HG03565 (cell line): Measurements from ENCODE around the gene UMAD1.

Experiments used
- ATAC-seq: cut with Tn5 transposase; IDR thresholded peaks from one replicate; pipeline ENCODE4 v1.9.1; 2021; ENCODE audit warnings: mild to moderate bottlenecking, moderate library complexity; ENCODE audit not compliant: unreplicated experiment

Gene UMAD1

GRCh38 chr7:7869036-7869435 lies 228.5 kb downstream of the UMAD1 start:
- no peak for ATAC-seq

GRCh38 chr7:7869651-7870050 lies 229.1 kb downstream of the UMAD1 start:
- ATAC-seq, result no peak

GRCh38 chr7:7870555-7870954 lies 230.0 kb downstream of the UMAD1 start:
- no peak for ATAC-seq

- ATAC-seq, result no peak
Measured at GRCh38 chr7:7876419-7876818, 235.9 kb downstream of the UMAD1 start.

GRCh38 chr7:7881581-7881980 lies 241.0 kb downstream of the UMAD1 start:
- ATAC-seq, result no peak

- ATAC-seq, result no peak
Measured at GRCh38 chr7:7882888-7883287, 242.3 kb downstream of the UMAD1 start.

GRCh38 chr7:7883394-7883793 lies 242.8 kb downstream of the UMAD1 start:
- no peak for ATAC-seq

GRCh38 chr7:7884855-7885254 lies 244.3 kb downstream of the UMAD1 start:
- ATAC-seq, result no peak

- ATAC-seq, result no peak
Measured at GRCh38 chr7:7889791-7890568, 249.4 kb downstream of the UMAD1 start.

GRCh38 chr7:7895004-7895650 lies 254.6 kb downstream of the UMAD1 start:
- no peak for ATAC-seq

GRCh38 chr7:7895754-7896153 lies 255.2 kb downstream of the UMAD1 start:
- no peak for ATAC-seq

- no peak for ATAC-seq
Measured at GRCh38 chr7:7897509-7897908, 257.0 kb downstream of the UMAD1 start.

GRCh38 chr7:7897949-7898515 lies 257.5 kb downstream of the UMAD1 start:
- ATAC-seq, result no peak

- no peak for ATAC-seq
Measured at GRCh38 chr7:7902845-7903244, 262.3 kb downstream of the UMAD1 start.

GRCh38 chr7:7907306-7907705 lies 266.8 kb downstream of the UMAD1 start:
- ATAC-seq, result no peak

GRCh38 chr7:7908622-7909145 lies 268.1 kb downstream of the UMAD1 start:
- ATAC-seq, result no peak

GRCh38 chr7:7909376-7909775 lies 268.8 kb downstream of the UMAD1 start:
- no peak for ATAC-seq

GRCh38 chr7:7911369-7912123 lies 271.0 kb downstream of the UMAD1 start:
- no peak for ATAC-seq

GRCh38 chr7:7912937-7913336 lies 272.4 kb downstream of the UMAD1 start:
- ATAC-seq, result no peak

- no peak for ATAC-seq
Measured at GRCh38 chr7:7913504-7913903, 273.0 kb downstream of the UMAD1 start.

- ATAC-seq, result no peak
Measured at GRCh38 chr7:7914547-7914946, 274.0 kb downstream of the UMAD1 start.
